ENCODE data around the gene GREB1.
"Not testable (repeated sequence)": the region's sequence is repeated elsewhere in the genome, so short reads cannot be mapped to it uniquely, and the experiment has no call there.

GREB1 gene

GRCh38 chr2:11659851-11660250, 126.0 kb downstream of the GREB1 start:
- TF ChIP-seq CTCF (IDR thresholded peaks at IDR 0.05; ENCODE audit: low read depth, low read length, missing control alignments): no peak
- DNase-seq (ENCODE audit: low read depth): no peak
- no peak overlapping the region for H3K4me3 ChIP-seq (ENCODE audit: low read depth, low read length)

- not testable (repeated sequence) for H3K4me3 ChIP-seq (ENCODE audit: low read depth, low read length); DNase-seq (ENCODE audit: low read depth)
These were observed 126.6 kb downstream of the GREB1 start for GRCh38 chr2:11660396-11660795.

DNA sequence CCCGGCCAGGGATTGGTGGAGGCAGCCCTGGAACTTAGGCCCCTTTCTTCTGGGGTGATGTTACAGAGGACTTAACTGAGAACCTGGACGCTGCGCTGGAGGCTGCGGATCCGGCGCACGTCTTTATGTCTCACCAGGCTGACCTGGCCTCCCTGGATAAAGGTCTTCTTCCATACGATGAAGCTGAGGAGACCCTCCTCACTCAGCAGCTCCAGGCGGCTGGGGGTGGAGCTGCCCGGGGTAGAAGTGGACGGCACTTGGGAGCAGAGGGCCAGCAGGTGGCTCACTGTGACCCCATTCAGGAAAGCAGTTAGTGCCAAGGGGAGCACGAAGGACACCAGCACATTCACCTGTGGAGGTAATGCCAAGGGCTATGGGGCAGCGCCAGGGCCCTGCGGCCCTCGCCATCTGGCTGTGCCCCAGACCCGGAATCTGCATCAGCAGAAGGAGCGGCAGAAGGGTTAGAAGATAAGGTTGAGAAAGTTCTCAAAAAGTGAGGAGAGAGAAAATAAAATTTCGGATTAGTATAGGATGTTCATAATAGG, 128.1 kb downstream of the GREB1 start:
- no peak for TF ChIP-seq CTCF (IDR thresholded peaks at IDR 0.05; ENCODE audit: low read depth, low read length, missing control alignments)
- H3K4me3 ChIP-seq (ENCODE audit: low read depth, low read length): no peak overlapping the region
- DNase-seq (ENCODE audit: low read depth): no peak

GRCh38 chr2:11662882-11663281, 129.0 kb downstream of the GREB1 start:
- TF ChIP-seq CTCF (IDR thresholded peaks at IDR 0.05; ENCODE audit: low read depth, low read length, missing control alignments): no peak
- H3K4me3 ChIP-seq (ENCODE audit: low read depth, low read length): no peak overlapping the region
- DNase-seq (ENCODE audit: low read depth): no peak

GRCh38 chr2:11663427-11663826, 129.6 kb downstream of the GREB1 start:
- TF ChIP-seq CTCF (IDR thresholded peaks at IDR 0.05; ENCODE audit: low read depth, low read length, missing control alignments): no peak
- DNase-seq (ENCODE audit: low read depth): no peak
- no peak overlapping the region for H3K4me3 ChIP-seq (ENCODE audit: low read depth, low read length)

DNA sequence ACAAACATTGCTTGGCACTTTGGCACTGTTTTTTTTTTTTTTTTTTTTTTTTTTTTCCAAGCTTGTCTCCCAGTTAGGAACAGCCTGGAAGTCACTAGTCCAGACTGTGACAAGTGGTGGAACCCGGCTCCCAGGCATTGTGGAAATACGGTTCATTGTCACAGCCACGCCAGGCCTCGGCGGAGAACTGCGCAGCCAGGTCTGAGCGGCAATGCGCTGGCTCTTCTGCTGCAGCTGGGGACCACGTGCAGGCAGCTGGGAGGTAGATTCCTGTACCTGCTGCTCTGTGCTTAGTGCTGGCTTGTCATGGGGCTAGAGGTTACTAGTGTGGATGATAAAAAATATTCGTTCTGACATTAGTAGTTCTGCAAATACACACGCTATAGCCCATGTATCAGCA, 131.2 kb downstream of the GREB1 start:
- TF ChIP-seq CTCF (IDR thresholded peaks at IDR 0.05; ENCODE audit: low read depth, low read length, missing control alignments): no peak

DNA sequence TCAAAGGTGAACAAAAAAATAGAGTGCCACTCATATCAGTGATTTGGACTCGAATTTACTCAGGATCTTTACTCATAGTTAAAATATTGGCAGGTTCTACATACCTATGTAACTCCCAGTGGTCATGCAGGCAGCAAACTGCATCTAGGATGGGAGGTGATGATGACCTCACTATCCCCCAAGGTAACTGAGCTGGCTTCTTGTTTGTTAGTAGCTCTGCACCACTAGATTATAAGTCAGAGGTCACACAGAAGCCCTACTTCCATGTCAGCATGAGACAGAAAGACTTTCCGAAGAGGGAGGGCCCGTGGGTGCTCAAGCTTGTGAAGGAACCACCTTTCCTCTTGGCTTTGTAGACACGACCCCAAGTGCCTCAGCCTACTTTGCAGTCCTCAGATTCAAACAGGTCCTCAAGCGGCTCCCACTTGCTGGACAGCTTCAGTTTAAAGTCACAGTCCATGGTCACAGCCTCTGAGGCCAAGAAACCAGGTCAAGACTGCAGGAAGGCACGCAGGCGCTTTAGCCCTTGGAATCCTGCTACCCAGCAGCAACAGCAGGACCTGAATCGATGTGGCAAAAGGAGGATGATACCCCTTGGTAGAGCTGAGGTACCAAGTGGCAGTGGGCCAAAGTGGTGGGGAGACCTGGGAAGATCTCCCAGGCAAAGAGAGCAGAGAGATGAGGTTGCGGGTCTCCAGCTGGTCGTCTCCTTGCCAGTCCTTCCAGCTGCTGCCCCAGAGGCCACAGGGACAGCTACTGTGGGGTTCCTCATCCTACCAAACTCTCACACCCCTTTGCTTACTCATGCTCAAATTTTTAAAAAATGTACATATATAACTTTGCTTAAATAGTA, 131.9 kb downstream of the GREB1 start:
- DNase-seq (ENCODE audit: low read depth): no peak
- TF ChIP-seq CTCF (IDR thresholded peaks at IDR 0.05; ENCODE audit: low read depth, low read length, missing control alignments): no peak
- no peak overlapping the region for H3K4me3 ChIP-seq (ENCODE audit: low read depth, low read length)

More for the DNA sequence above, 131.2 kb downstream of the GREB1 start:
- no peak for DNase-seq (ENCODE audit: low read depth)
- no peak overlapping the region for H3K4me3 ChIP-seq (ENCODE audit: low read depth, low read length)
